ENCODE results near the gene TSFM.

GRCh38 chr12:57781244-57781643 lies 1.3 kb upstream of the TSFM start:
- TF ChIP-seq CTCF (conservative IDR thresholded peaks at IDR 0.05; ENCODE audit: low read depth, low read length) = no peak
- no peak for TF ChIP-seq RAD21 (IDR thresholded peaks at IDR 0.05; ENCODE audit: low read length)
- TF ChIP-seq CEBPB (IDR thresholded peaks at IDR 0.05; ENCODE audit: low read depth, low read length) = no peak
- TF ChIP-seq SMC3 (IDR thresholded peaks at IDR 0.05; ENCODE audit: low read depth, low read length) = no peak
- no peak for TF ChIP-seq MAZ (IDR thresholded peaks at IDR 0.05; ENCODE audit: borderline replicate concordance, low read depth, low read length)
- TF ChIP-seq POLR2A (IDR thresholded peaks at IDR 0.05; ENCODE audit: low read depth, low read length) = no peak
- no peak for TF ChIP-seq CHD1 (IDR thresholded peaks at IDR 0.05; ENCODE audit: low read depth, low read length)
- TF ChIP-seq MAFK (IDR thresholded peaks at IDR 0.05; ENCODE audit: low read depth, low read length) = no peak
- TF ChIP-seq BHLHE40 (IDR thresholded peaks at IDR 0.05; ENCODE audit: low read depth, low read length) = no peak
- no peak for TF ChIP-seq USF2 (IDR thresholded peaks at IDR 0.05; ENCODE audit: low read depth, low read length)
- no peak for TF ChIP-seq MXI1 (IDR thresholded peaks at IDR 0.05; ENCODE audit: borderline replicate concordance, low read depth, low read length)
